ENCODE measurements around the gene CCNL1. TPM values are rescaled to one million over a fixed set of nuclear protein-coding genes. Genes with fewer than 3 reads are reported as not detected.

CCNL1 gene
- polyA plus RNA-seq, 1 experiment: 145 TPM

- peak overlapping the region; percentile 70 for H3K27ac ChIP-seq (ENCODE audit: low read depth, low read length)
- ChIA-PET POLR2A (interaction anchor here (1.8 kb wide), 1 partner anchor 40 kb away, joined by 6 read pairs; no protein-coding TSS in a partner anchor), CTCF (interaction anchor here (1.5 to 7.4 kb wide), 3 partner anchors 9 to 620 kb away, joined by 4 to 72 read pairs (median 5); no protein-coding TSS in a partner anchor)
- no peak overlapping the region for H3K4me3 ChIP-seq (ENCODE audit: low read depth, low read length)
- no peak for TF ChIP-seq CTCF (IDR thresholded peaks at IDR 0.05; ENCODE audit: low read depth, low read length)
- no peak for DNase-seq (ENCODE audit: low read depth, low spot score)
- no peaks in the 10 kb centered on the region for H3K9me3 ChIP-seq (ENCODE audit: control insufficient read depth, insufficient read depth, low read length)
- H3K27me3 ChIP-seq (ENCODE audit: control insufficient read depth, insufficient read depth, low read length): no peaks in the 10 kb centered on the region
Observed at GRCh38 chr3:157128771-157129681, 30.9 kb downstream of the CCNL1 start.

DNA sequence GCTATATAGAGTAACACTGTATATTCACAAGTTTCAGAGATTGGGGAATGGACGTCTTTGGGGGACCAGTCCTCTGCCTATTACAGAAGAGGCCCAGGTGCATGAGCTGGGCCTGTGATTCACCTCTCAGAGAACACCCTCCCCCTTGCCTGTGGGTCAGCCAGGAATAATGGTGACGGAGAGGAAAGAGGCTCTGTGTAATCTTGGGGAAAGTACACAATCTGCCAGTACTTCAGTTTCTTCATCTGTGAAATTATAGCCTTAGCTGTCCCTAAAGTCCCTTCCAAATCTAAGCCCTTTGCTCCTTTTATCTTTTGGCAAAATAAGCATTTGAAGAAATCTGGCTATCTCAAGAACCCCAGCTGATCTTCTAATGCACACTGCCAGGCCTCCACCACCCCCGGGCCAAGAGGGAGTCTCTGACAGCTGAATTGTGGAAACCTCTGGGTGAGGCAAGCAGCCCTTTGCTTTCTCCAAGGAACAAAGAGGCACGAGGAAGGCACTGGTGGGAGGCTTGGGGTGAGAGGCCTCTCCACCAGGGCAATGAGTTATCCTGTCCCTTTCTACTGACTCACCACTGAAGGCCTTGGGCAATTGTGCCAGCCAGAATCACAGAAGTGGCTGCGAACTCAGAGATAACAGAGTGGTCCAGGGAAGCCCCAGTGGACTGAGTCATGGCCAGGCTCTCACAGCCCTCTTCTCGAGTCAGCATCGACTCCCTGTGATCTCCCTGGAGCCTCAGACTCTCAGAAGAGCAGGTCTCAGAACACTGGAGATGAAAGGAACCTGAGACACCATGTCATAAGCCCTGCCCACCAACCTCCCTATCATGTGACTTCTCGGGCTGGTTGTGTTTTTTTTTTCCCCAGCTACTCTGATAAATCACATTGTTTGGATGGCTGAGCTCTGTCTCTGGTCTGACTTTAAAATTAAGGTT is 31.8 kb downstream of the CCNL1 start:
- CTCF ChIA-PET: interaction anchor here (1.5 to 7.4 kb wide), 2 partner anchors 10 to 455 kb away, joined by 4 to 72 read pairs; no protein-coding TSS in a partner anchor
- POLR2A ChIA-PET: interaction anchor here (1.8 kb wide), 1 partner anchor 39 kb away, joined by 6 read pairs; no protein-coding TSS in a partner anchor
- Histone ChIP-seq H3K9me3 (ENCODE audit: control insufficient read depth, insufficient read depth, low read length) (no peaks in the 10 kb centered on the region), H3K4me3 (ENCODE audit: low read depth, low read length) (no peak overlapping the region), H3K27ac (ENCODE audit: low read depth, low read length) (peak overlapping the region; percentile 70), H3K27me3 (ENCODE audit: control insufficient read depth, insufficient read depth, low read length) (no peaks in the 10 kb centered on the region)
- no peak for TF ChIP-seq CTCF (IDR thresholded peaks at IDR 0.05; ENCODE audit: low read depth, low read length)
- peak; percentile 27 for DNase-seq (ENCODE audit: low read depth, low spot score)

DNA sequence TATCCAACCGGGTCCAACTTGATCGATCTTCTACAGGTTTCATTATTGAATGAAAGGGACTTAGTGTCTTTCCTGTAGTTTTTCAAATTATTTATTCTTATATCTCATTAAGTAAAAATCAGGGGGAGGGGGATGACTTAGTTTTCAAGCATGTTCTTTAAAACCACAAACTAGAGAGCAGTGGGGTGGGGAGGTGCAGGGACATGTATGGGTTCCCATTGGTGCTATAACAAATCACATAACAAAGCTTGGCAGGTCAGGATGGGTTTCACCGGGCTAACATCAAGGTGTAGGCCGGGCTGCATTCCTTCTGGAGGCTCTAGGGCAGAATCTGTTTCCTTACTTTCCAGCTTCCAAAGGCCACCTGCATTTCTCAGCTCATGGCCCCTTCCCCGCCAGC is 32.7 kb downstream of the CCNL1 start:
- Histone ChIP-seq H3K27me3 (ENCODE audit: control insufficient read depth, insufficient read depth, low read length) (no peaks in the 10 kb centered on the region), H3K27ac (ENCODE audit: low read depth, low read length) (no peak overlapping the region), H3K4me3 (ENCODE audit: low read depth, low read length) (no peak overlapping the region), H3K9me3 (ENCODE audit: control insufficient read depth, insufficient read depth, low read length) (no peaks in the 10 kb centered on the region)
- ChIA-PET POLR2A (interaction anchor here (1.8 kb wide), 1 partner anchor 39 kb away, joined by 6 read pairs; no protein-coding TSS in a partner anchor), CTCF (interaction anchor here (0.8 to 7.4 kb wide), 3 partner anchors 11 to 38 kb away, joined by 4 to 72 read pairs (median 5); no protein-coding TSS in a partner anchor)
- DNase-seq (ENCODE audit: low read depth, low spot score): no peak
- no peak for TF ChIP-seq CTCF (IDR thresholded peaks at IDR 0.05; ENCODE audit: low read depth, low read length)

DNA sequence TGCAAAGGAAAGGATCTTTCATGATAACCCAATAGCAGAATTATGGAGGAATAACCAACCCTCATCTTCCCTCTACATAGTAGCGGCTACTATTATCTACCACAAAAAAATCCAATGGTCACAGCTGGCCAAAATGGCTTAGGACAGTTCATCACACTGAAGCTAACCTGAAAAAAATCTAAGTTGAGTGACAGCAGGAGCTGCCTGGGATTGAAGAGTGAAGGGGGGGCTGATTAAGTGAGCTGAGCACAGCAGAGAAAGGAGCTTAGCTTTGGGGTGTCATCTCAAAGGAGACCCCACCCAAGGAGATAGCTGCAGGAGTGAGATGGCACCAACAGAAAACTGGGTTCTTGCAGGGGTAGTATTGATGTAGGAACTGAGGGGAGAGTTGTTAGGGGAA is 33.6 kb downstream of the CCNL1 start:
- TF ChIP-seq CTCF (IDR thresholded peaks at IDR 0.05; ENCODE audit: low read depth, low read length): no peak
- Histone ChIP-seq H3K27me3 (ENCODE audit: control insufficient read depth, insufficient read depth, low read length) (no peaks in the 10 kb centered on the region), H3K27ac (ENCODE audit: low read depth, low read length) (no peak overlapping the region), H3K4me3 (ENCODE audit: low read depth, low read length) (no peak overlapping the region), H3K9me3 (ENCODE audit: control insufficient read depth, insufficient read depth, low read length) (no peaks in the 10 kb centered on the region)
- ChIA-PET CTCF (interaction anchor here (0.8 to 7.4 kb wide), 3 partner anchors 12 to 37 kb away, joined by 4 to 72 read pairs (median 5); no protein-coding TSS in a partner anchor), POLR2A (interaction anchor here (1.2 kb wide), 1 partner anchor 37 kb away, joined by 7 read pairs; no protein-coding TSS in a partner anchor)
- DNase-seq (ENCODE audit: low read depth, low spot score): no peak
